ENCODE results near the gene ITPR1.

GRCh38 chr3:4577721-4578120 lies 84.6 kb downstream of the ITPR1 start:
- TF ChIP-seq CTCF (IDR thresholded peaks at IDR 0.05) (no peak), EP300 (IDR thresholded peaks at IDR 0.05) (no peak), CBX8 (IDR thresholded peaks at IDR 0.05) (no peak), CHD2 (IDR thresholded peaks at IDR 0.05; ENCODE audit: low read length, partially characterized antibody) (no peak), PBX3 (IDR thresholded peaks at IDR 0.05) (no peak), ELK1 (IDR thresholded peaks at IDR 0.05; ENCODE audit: low read depth, low read length) (no peak), POLR2A (IDR thresholded peaks at IDR 0.05; ENCODE audit: low read length) (no peak)
